ENCODE measurements around the gene PACRG.
A peak's percentile ranks its signal among the peaks of the same experiment; 100 is the strongest.

Gene PACRG

GRCh38 chr6:163149279-163149848, 421.6 kb downstream of the PACRG start:
- DNase-seq: no peak

- DNase-seq: no peak
These were observed 423.4 kb downstream of the PACRG start for GRCh38 chr6:163151212-163151611.

GRCh38 chr6:163152701-163153100, 424.9 kb downstream of the PACRG start:
- DNase-seq: no peak

GRCh38 chr6:163159110-163159509, 431.3 kb downstream of the PACRG start:
- no peak for DNase-seq

- no peak for DNase-seq
These were observed 431.9 kb downstream of the PACRG start for GRCh38 chr6:163159689-163160088.

- DNase-seq: no peak
These were observed 434.5 kb downstream of the PACRG start for GRCh38 chr6:163162007-163162873.

- no peak for DNase-seq
These were observed 435.1 kb downstream of the PACRG start for GRCh38 chr6:163162874-163163213.

- DNase-seq: no peak
These were observed 436.6 kb downstream of the PACRG start for GRCh38 chr6:163164175-163164900.

GRCh38 chr6:163165155-163165910, 437.6 kb downstream of the PACRG start:
- DNase-seq: no peak

- no peak for DNase-seq
These were observed 438.1 kb downstream of the PACRG start for GRCh38 chr6:163165922-163166321.

- DNase-seq: no peak
These were observed 438.7 kb downstream of the PACRG start for GRCh38 chr6:163166507-163166906.

- DNase-seq: no peak
These were observed 441.7 kb downstream of the PACRG start for GRCh38 chr6:163169521-163169920.

- DNase-seq: peak; percentile 7
These were observed 442.6 kb downstream of the PACRG start for GRCh38 chr6:163170294-163170883.

- DNase-seq: no peak
These were observed 446.0 kb downstream of the PACRG start for GRCh38 chr6:163173741-163174140.

- no peak for DNase-seq
These were observed 447.5 kb downstream of the PACRG start for GRCh38 chr6:163175301-163175700.

- no peak for DNase-seq
These were observed 448.3 kb downstream of the PACRG start for GRCh38 chr6:163176097-163176496.

GRCh38 chr6:163177007-163177406, 449.2 kb downstream of the PACRG start:
- DNase-seq: no peak

GRCh38 chr6:163177892-163178420, 450.2 kb downstream of the PACRG start:
- no peak for DNase-seq

GRCh38 chr6:163179061-163179460, 451.3 kb downstream of the PACRG start:
- DNase-seq: no peak

- no peak for DNase-seq
These were observed 451.9 kb downstream of the PACRG start for GRCh38 chr6:163179721-163180120.

- DNase-seq: peak; percentile 73
These were observed 453.2 kb downstream of the PACRG start for GRCh38 chr6:163180874-163181541.

- no peak for DNase-seq
These were observed 453.9 kb downstream of the PACRG start for GRCh38 chr6:163181666-163182180.

Measured in inflammatory macrophage treated with lipopolysaccharide for 4 hours (primary cell).